Subcutaneous adipose tissue (tissue), 4 donors: Measurements from ENCODE around the gene PALS1. TPM values are rescaled to one million over a fixed set of nuclear protein-coding genes. Genes with fewer than 3 reads are reported as not detected.

ENCODE experiments used
- CTCF ChIP-seq: fragments of 450-650 bp; IDR thresholded peaks from one replicate; pipeline ENCODE4 v1.5.1; 2016; ENCODE audit warnings: low read depth, mild to moderate bottlenecking, control low read depth, antibody characterized with exemption, moderate library complexity
- total RNA-seq, 4 donors: library from RNA; depleted of rRNA; stranded (reverse); fragments of >200 nt; gene quantifications; one replicate each; pipeline ENCODE4 v1.1.0, GENCODE V29; 2016

Gene PALS1
- total RNA-seq, 4 donors from 2014 or later = 18.5 to 21.8 (median 20.3) TPM

- no peak for TF ChIP-seq CTCF
Measured at GRCh38 chr14:67221248-67221981, 19.8 kb upstream of the PALS1 start.

GRCh38 chr14:67221982-67222328 is 19.3 kb upstream of the PALS1 start:
- TF ChIP-seq CTCF = no peak

GRCh38 chr14:67225523-67225922 is 15.7 kb upstream of the PALS1 start:
- TF ChIP-seq CTCF = no peak

- no peak for TF ChIP-seq CTCF
Measured at GRCh38 chr14:67228325-67228984, 12.8 kb upstream of the PALS1 start.

GRCh38 chr14:67232066-67232465 is 9.2 kb upstream of the PALS1 start:
- no peak for TF ChIP-seq CTCF

GRCh38 chr14:67232621-67233020 is 8.6 kb upstream of the PALS1 start:
- TF ChIP-seq CTCF = no peak

GRCh38 chr14:67237591-67237990 is 3.6 kb upstream of the PALS1 start:
- no peak for TF ChIP-seq CTCF
